Activated T-cell treated with anti-CD3 and anti-CD28 coated beads, Interleukin-2, amount 50 U/mL, for 4 hours (primary cell): ENCODE results near the gene FUBP3. TPM values are rescaled to one million over a fixed set of nuclear protein-coding genes. Genes with fewer than 3 reads are reported as not detected.
"Not testable (repeated sequence)": the region's sequence is repeated elsewhere in the genome, so short reads cannot be mapped to it uniquely, and the experiment has no call there.

Source experiments
- ATAC-seq, 2 donors: fragments of 200-7000 bp; cut with Tn5 transposase; one replicate each; pipeline ENCODE4 v1.10.0; 2021
- DNase-seq: peaks from one replicate; pipeline ENCODE4 v3.0.0-alpha.2; 2020
- H3K27me3 Mint-ChIP-seq: one replicate; pipeline ENCODE4 v1.8.0; 2021; ENCODE audit warnings: low read depth, mixed read lengths
- H3K36me3 Mint-ChIP-seq: one replicate; pipeline ENCODE4 v1.8.0; 2022; ENCODE audit warnings: mixed read lengths; ENCODE audit not compliant: insufficient read depth
- H3K4me1 Mint-ChIP-seq: one replicate; pipeline ENCODE4 v1.8.0; 2021; ENCODE audit warnings: low read depth, mixed read lengths
- H3K4me3 Mint-ChIP-seq: one replicate; pipeline ENCODE4 v1.8.0; 2021; ENCODE audit warnings: mild to moderate bottlenecking, moderate library complexity, mixed read lengths
- H3K9me3 Mint-ChIP-seq: one replicate; pipeline ENCODE4 v1.8.0; 2021; ENCODE audit warnings: mixed read lengths
- total RNA-seq, 3 donors: library from RNA; stranded (reverse); gene quantifications; one replicate each; pipeline ENCODE4 v1.2.1, GENCODE V29; 2021

Gene FUBP3
- total RNA-seq, 3 donors from 2014 or later = 50.5 to 54.4 (median 53.4) TPM

DNA sequence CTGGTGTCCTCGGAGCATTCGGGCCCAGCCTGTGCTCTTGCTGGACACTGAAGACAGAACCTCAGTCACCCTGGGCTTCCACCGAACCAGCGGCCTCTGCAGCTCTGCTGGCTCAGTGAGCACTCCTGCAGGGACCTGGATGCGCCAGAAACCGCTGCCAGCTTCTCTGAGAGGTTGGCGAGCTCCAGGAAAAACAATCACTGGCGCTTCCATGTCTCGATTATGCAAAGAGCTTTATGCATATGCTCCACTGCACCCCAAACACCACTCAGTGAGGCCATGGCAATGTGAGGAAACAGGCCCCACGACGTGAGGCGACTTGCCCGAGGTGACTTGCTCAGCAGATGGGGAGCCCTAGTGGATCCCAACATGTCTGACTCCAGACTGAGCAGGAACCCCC is 96.0 kb downstream of the FUBP3 start:
- H3K36me3 Mint-ChIP-seq = no peaks in the 10 kb centered on the region
- no peak for ATAC-seq
- H3K9me3 Mint-ChIP-seq = no peaks in the 10 kb centered on the region
- H3K4me1 Mint-ChIP-seq = no peaks in the 10 kb centered on the region
- H3K4me3 Mint-ChIP-seq = no peak overlapping the region
- peaks cover 11% of the 10 kb centered on the region for H3K27me3 Mint-ChIP-seq
- no peak for DNase-seq

GRCh38 chr9:130677252-130677651 is 97.9 kb downstream of the FUBP3 start:
- ATAC-seq (no peak), DNase-seq (no peak)
- no peaks in the 10 kb centered on the region for H3K9me3 Mint-ChIP-seq
- H3K4me1 Mint-ChIP-seq = peaks cover under 1% of the 10 kb centered on the region
- H3K27me3 Mint-ChIP-seq = peaks cover 11% of the 10 kb centered on the region
- no peak overlapping the region for H3K4me3 Mint-ChIP-seq
- no peaks in the 10 kb centered on the region for H3K36me3 Mint-ChIP-seq

DNA sequence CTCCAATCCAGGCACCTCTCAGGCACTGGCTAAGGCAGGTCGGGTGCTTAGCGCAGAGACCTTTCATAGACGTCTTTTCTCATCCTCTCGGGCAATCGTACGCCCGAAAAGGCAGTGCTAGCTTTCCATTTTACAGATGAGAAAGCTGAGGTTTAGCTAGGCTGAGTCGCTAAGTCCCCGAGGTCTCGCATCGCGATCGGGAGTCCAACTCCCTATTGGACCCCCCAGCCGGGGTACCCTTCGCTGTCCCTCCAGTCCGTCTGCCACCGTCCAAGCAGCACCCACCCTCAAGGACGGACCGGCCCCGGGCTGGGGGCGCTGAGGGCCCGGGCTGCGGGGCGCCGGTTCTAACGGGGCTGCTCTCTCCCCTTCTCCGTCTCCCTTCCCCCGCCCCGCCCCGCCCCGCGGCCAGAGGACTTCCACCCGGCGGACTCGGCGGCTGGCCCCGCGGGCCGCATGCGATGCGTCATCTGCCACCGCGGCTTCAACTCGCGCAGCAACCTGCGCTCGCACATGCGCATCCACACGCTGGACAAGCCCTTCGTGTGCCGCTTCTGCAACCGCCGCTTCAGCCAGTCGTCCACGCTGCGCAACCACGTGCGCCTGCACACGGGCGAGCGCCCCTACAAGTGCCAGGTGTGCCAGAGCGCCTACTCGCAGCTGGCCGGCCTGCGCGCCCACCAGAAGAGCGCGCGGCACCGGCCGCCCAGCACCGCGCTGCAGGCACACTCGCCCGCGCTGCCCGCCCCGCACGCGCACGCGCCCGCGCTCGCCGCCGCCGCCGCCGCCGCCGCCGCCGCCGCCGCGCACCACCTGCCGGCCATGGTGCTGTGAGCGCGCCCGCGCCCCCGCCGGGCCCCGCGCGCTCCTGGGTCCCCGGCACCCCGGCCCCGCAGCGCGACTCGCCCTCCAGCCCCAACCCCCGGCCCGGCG is 101.7 kb downstream of the FUBP3 start:
- H3K9me3 Mint-ChIP-seq = no peaks in the 10 kb centered on the region
- no peaks in the 10 kb centered on the region for H3K36me3 Mint-ChIP-seq
- ATAC-seq = peak; percentile 71 to 72
- H3K4me3 Mint-ChIP-seq = peak overlapping the region; percentile 53
- DNase-seq = peak; percentile 44
- peaks cover 13% of the 10 kb centered on the region for H3K27me3 Mint-ChIP-seq
- H3K4me1 Mint-ChIP-seq = peaks cover 3% of the 10 kb centered on the region

- Mint-ChIP-seq H3K36me3 (no peaks in the 10 kb centered on the region), H3K27me3 (peaks cover 13% of the 10 kb centered on the region), H3K4me3 (peak overlapping the region; percentile 94), H3K9me3 (no peaks in the 10 kb centered on the region), H3K4me1 (peaks cover 3% of the 10 kb centered on the region)
- DNase-seq (no peak), ATAC-seq (peak; percentile 29 to 44)
Observed at GRCh38 chr9:130681769-130682420, 102.5 kb downstream of the FUBP3 start.

DNA sequence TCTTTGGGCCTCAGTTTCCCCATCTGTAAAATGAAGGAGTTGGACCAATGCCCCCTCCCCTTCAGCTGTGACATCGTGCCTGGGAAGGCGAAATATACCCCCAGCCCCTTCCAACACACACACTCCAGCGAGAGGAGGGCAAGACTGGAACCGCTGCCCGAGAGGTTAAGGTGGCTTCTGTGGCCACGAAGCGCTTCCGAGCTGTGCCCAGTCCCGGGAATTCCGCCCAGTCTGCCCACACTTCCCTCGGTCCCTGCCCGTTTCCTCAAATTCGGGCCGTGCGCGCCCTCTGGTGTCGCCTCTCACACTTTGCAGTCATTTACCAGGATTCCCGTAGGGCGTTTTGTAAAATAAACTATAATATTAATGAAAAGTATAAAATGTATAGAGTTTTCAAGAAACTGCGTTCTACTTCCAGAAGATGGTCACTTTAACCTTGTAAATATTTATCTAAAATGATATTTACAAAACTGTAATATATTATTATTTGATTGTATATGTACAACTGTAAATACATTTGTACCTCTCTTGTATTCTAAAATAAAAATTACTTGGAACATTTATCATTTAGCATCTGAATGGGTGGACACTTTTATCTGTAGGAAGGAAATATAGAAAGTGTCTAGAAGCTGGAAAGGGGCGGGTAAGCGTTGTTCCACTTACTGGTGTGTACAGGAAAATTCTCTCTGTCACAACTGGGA is 103.2 kb downstream of the FUBP3 start:
- ATAC-seq (peak; percentile 22 to 38), DNase-seq (peak; percentile 47)
- Mint-ChIP-seq H3K27me3 (peaks cover 13% of the 10 kb centered on the region), H3K36me3 (no peaks in the 10 kb centered on the region), H3K4me1 (peaks cover 5% of the 10 kb centered on the region), H3K4me3 (peak overlapping the region; percentile 94), H3K9me3 (no peaks in the 10 kb centered on the region)

GRCh38 chr9:130685104-130685503 is 105.7 kb downstream of the FUBP3 start:
- Mint-ChIP-seq H3K36me3 (no peaks in the 10 kb centered on the region), H3K27me3 (peaks cover 4% of the 10 kb centered on the region), H3K9me3 (no peaks in the 10 kb centered on the region), H3K4me1 (peaks cover 13% of the 10 kb centered on the region), H3K4me3 (no peak overlapping the region)
- DNase-seq = no peak
- no peak for ATAC-seq

DNA sequence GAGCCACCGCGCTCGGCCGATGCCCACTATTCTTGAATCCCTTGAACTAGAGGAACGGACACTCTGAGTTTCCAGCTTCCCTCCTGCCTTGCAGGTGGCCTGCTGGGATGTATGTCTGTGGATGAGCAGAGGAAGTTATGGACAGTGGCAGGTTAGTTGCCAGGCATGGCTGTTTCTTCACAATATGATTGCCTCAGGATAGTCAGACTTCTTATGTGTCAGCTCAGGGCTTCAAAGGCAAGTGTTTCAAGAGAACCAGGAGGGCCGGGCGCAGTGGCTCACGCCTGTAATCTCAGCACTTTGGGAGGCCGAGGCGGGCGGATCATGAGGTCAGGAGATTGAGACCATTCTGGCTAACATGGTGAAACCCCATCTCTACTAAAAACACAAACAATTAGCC is 106.6 kb downstream of the FUBP3 start:
- H3K4me1 Mint-ChIP-seq = peaks cover 14% of the 10 kb centered on the region
- not testable (repeated sequence) for H3K27me3 Mint-ChIP-seq, H3K36me3 Mint-ChIP-seq, H3K9me3 Mint-ChIP-seq, DNase-seq, ATAC-seq, H3K4me3 Mint-ChIP-seq

DNA sequence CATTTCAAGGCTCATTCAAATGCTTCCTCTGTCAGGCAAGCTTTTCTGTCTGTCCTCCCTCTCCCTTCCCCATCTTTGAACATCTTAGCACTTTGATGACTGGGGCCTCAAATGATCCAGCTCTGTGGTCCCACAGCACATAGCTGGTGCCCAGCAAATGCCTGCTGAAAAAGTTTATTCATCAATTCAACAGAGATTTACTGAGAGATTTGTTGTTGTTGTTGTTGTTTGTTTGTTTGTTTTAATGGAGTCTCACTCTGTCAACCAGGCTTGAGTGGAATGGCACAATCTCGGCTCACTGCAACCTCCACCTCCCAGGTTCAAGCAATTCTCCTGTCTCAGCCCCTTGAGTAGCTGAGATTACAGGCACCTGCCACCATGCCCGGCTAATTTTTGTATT is 108.2 kb downstream of the FUBP3 start:
- no peaks in the 10 kb centered on the region for H3K27me3 Mint-ChIP-seq
- H3K4me1 Mint-ChIP-seq = peaks cover 11% of the 10 kb centered on the region
- ATAC-seq (no peak), DNase-seq (no peak)
- H3K36me3 Mint-ChIP-seq = no peaks in the 10 kb centered on the region
- H3K9me3 Mint-ChIP-seq = no peaks in the 10 kb centered on the region
- no peak overlapping the region for H3K4me3 Mint-ChIP-seq

Other genes starting within 250 kb of the FUBP3 start
- 1 to 10 TPM; 1.4 to 2.6 (median 2.6) TPM for gene ASS1, start 134.6 kb upstream of the FUBP3 start, total RNA-seq
- gene PRDM12, start 85.0 kb downstream of the FUBP3 start, total RNA-seq = under 1 TPM; 0.08 to 0.18 (median 0.14) TPM
- gene EXOSC2, start 114.2 kb downstream of the FUBP3 start, total RNA-seq = 100 to 1,000 TPM; 112 to 116 (median 113) TPM